ENCODE results near the gene EP400. TPM values are rescaled to one million over a fixed set of nuclear protein-coding genes. Genes with fewer than 3 reads are reported as not detected.
"Not testable (repeated sequence)": the region's sequence is repeated elsewhere in the genome, so short reads cannot be mapped to it uniquely, and the experiment has no call there.

EP400 gene
- total RNA-seq, 2 experiments from 2014 or later = 36.8 to 40.6 TPM

DNA sequence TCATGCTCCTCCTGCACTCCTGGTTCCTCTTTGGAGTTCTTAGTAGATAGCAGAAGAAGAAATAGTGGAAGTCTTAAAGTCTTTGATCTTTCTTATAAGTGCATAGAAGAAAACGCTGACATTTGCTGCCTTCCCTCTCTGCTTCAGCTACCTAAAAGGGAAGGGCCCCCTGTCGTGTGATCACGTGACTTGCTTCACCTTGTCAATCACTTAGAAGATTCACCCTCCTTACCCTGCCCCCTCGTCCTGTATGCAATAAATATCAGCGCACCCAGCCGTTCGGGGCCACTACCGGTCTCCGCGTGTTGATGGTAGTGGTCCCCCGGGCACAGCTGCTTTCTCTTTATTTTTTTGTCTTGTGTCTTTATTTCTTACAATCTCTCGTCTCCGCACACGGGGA is 153.3 kb downstream of the EP400 start:
- H3K4me3 Mint-ChIP-seq; H3K9me3 Mint-ChIP-seq; intact Hi-C loops (cut with micrococcal nuclease); H3K4me1 Mint-ChIP-seq (ENCODE audit: low read depth); DNase-seq; H3K27ac Mint-ChIP-seq; H3K27me3 Mint-ChIP-seq (ENCODE audit: low read depth): not testable (repeated sequence)
- peaks cover 11% of the 10 kb centered on the region for H3K36me3 Mint-ChIP-seq (ENCODE audit: low read depth)
- CTCF ChIA-PET = interaction anchor here (1.1 kb wide), 1 partner anchor 42 kb away, joined by 3 read pairs; no protein-coding TSS in a partner anchor

- DNase-seq = no peak
- H3K27ac Mint-ChIP-seq = no peak overlapping the region
- H3K4me3 Mint-ChIP-seq = no peak overlapping the region
- no peaks in the 10 kb centered on the region for H3K27me3 Mint-ChIP-seq (ENCODE audit: low read depth)
- H3K36me3 Mint-ChIP-seq (ENCODE audit: low read depth) = peaks cover 8% of the 10 kb centered on the region
- no peaks in the 10 kb centered on the region for H3K9me3 Mint-ChIP-seq
- intact Hi-C loops (cut with micrococcal nuclease) = no loop called here
- no peaks in the 10 kb centered on the region for H3K4me1 Mint-ChIP-seq (ENCODE audit: low read depth)
- CTCF ChIA-PET = no interaction called here
These were observed 154.0 kb downstream of the EP400 start for GRCh38 chr12:132103542-132104308.

GRCh38 chr12:132105467-132105866 is 155.7 kb downstream of the EP400 start:
- Mint-ChIP-seq H3K27me3 (ENCODE audit: low read depth) (no peaks in the 10 kb centered on the region), H3K27ac (no peak overlapping the region), H3K9me3 (no peaks in the 10 kb centered on the region), H3K4me3 (no peak overlapping the region), H3K4me1 (ENCODE audit: low read depth) (no peaks in the 10 kb centered on the region), H3K36me3 (ENCODE audit: low read depth) (peaks cover 13% of the 10 kb centered on the region)
- DNase-seq = no peak
- CTCF ChIA-PET = interaction anchor here (0.7 to 0.9 kb wide), 2 partner anchors 12 to 16 kb away, joined by 3 to 4 read pairs; no protein-coding TSS in a partner anchor
- intact Hi-C loops (cut with micrococcal nuclease) = no loop called here

GRCh38 chr12:132106921-132107320 is 157.2 kb downstream of the EP400 start:
- no peak overlapping the region for H3K4me3 Mint-ChIP-seq
- no peaks in the 10 kb centered on the region for H3K27me3 Mint-ChIP-seq (ENCODE audit: low read depth)
- intact Hi-C loops (cut with micrococcal nuclease) = no loop called here
- H3K27ac Mint-ChIP-seq = no peak overlapping the region
- CTCF ChIA-PET = no interaction called here
- H3K9me3 Mint-ChIP-seq = no peaks in the 10 kb centered on the region
- peaks cover 18% of the 10 kb centered on the region for H3K36me3 Mint-ChIP-seq (ENCODE audit: low read depth)
- no peaks in the 10 kb centered on the region for H3K4me1 Mint-ChIP-seq (ENCODE audit: low read depth)
- no peak for DNase-seq

DNA sequence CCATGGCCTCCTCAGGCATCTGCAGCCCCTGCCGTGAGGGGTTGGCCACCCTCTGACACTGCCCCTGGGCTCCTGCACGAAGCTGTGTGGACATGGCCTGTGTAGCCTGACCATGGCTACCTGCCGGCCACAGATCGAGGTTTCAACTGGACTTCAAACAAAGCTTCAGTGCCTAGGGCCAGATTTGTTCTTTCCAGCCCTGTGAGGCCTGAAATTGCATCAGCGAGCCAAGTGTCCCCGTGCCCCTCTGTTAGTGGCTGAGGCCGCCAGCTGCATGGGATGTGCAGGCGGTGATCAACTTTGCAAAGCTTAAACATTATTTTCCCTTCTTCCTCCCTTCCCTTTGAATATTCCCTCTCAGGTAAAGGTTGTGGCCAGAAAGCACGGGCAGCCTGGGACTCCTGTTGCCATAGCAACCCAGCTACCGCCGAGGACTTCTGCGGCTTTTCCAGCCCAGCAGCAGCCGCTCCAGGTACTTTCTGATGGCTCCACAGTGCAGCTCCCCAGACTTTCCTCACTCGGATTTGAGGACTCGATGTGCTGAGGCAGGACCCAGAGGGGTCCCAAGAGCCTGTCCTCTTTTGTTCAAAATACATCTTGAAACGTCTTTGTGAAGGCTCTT is 158.6 kb downstream of the EP400 start:
- CTCF ChIA-PET = no interaction called here
- H3K27ac Mint-ChIP-seq = no peak overlapping the region
- no peaks in the 10 kb centered on the region for H3K4me1 Mint-ChIP-seq (ENCODE audit: low read depth)
- DNase-seq = no peak
- H3K4me3 Mint-ChIP-seq = no peak overlapping the region
- H3K36me3 Mint-ChIP-seq (ENCODE audit: low read depth) = peaks cover 18% of the 10 kb centered on the region
- H3K9me3 Mint-ChIP-seq = no peaks in the 10 kb centered on the region
- no peaks in the 10 kb centered on the region for H3K27me3 Mint-ChIP-seq (ENCODE audit: low read depth)
- intact Hi-C loops (cut with micrococcal nuclease) = no loop called here

GRCh38 chr12:132109741-132110140 is 160.0 kb downstream of the EP400 start:
- DNase-seq = no peak
- intact Hi-C loops (cut with micrococcal nuclease) = no loop called here
- H3K27ac Mint-ChIP-seq = no peak overlapping the region
- no peaks in the 10 kb centered on the region for H3K4me1 Mint-ChIP-seq (ENCODE audit: low read depth)
- H3K27me3 Mint-ChIP-seq (ENCODE audit: low read depth) = no peaks in the 10 kb centered on the region
- no peaks in the 10 kb centered on the region for H3K9me3 Mint-ChIP-seq
- CTCF ChIA-PET = no interaction called here
- H3K36me3 Mint-ChIP-seq (ENCODE audit: low read depth) = peaks cover 20% of the 10 kb centered on the region
- no peak overlapping the region for H3K4me3 Mint-ChIP-seq

- Mint-ChIP-seq H3K36me3 (ENCODE audit: low read depth) (peaks cover 17% of the 10 kb centered on the region), H3K4me3 (no peak overlapping the region), H3K4me1 (ENCODE audit: low read depth) (no peaks in the 10 kb centered on the region), H3K9me3 (no peaks in the 10 kb centered on the region), H3K27me3 (ENCODE audit: low read depth) (no peaks in the 10 kb centered on the region), H3K27ac (no peak overlapping the region)
- intact Hi-C loops (cut with micrococcal nuclease) = no loop called here
- DNase-seq = no peak
- CTCF ChIA-PET = no interaction called here
These were observed 160.9 kb downstream of the EP400 start for GRCh38 chr12:132110677-132111076.

- CTCF ChIA-PET = no interaction called here
- no peak for DNase-seq
- no peak overlapping the region for H3K4me3 Mint-ChIP-seq
- intact Hi-C loops (cut with micrococcal nuclease) = no loop called here
- no peaks in the 10 kb centered on the region for H3K9me3 Mint-ChIP-seq
- H3K27me3 Mint-ChIP-seq (ENCODE audit: low read depth) = no peaks in the 10 kb centered on the region
- no peaks in the 10 kb centered on the region for H3K4me1 Mint-ChIP-seq (ENCODE audit: low read depth)
- no peak overlapping the region for H3K27ac Mint-ChIP-seq
- peaks cover 17% of the 10 kb centered on the region for H3K36me3 Mint-ChIP-seq (ENCODE audit: low read depth)
These were observed 162.0 kb downstream of the EP400 start for GRCh38 chr12:132111654-132112304.

GRCh38 chr12:132114667-132115066 is 164.9 kb downstream of the EP400 start:
- Mint-ChIP-seq H3K27me3 (ENCODE audit: low read depth) (no peaks in the 10 kb centered on the region), H3K36me3 (ENCODE audit: low read depth) (peaks cover 13% of the 10 kb centered on the region), H3K9me3 (no peaks in the 10 kb centered on the region), H3K27ac (no peak overlapping the region), H3K4me1 (ENCODE audit: low read depth) (no peaks in the 10 kb centered on the region), H3K4me3 (no peak overlapping the region)
- intact Hi-C loops (cut with micrococcal nuclease) = no loop called here
- DNase-seq = no peak
- CTCF ChIA-PET = interaction anchor here (0.6 kb wide), 2 partner anchors 32 to 92 kb away, joined by 3 read pairs; no protein-coding TSS in a partner anchor

- H3K27me3 Mint-ChIP-seq (ENCODE audit: low read depth) = no peaks in the 10 kb centered on the region
- DNase-seq = no peak
- no peak overlapping the region for H3K27ac Mint-ChIP-seq
- CTCF ChIA-PET = no interaction called here
- no peaks in the 10 kb centered on the region for H3K9me3 Mint-ChIP-seq
- intact Hi-C loops (cut with micrococcal nuclease) = no loop called here
- H3K4me1 Mint-ChIP-seq (ENCODE audit: low read depth) = no peaks in the 10 kb centered on the region
- no peak overlapping the region for H3K4me3 Mint-ChIP-seq
- peaks cover 10% of the 10 kb centered on the region for H3K36me3 Mint-ChIP-seq (ENCODE audit: low read depth)
These were observed 165.8 kb downstream of the EP400 start for GRCh38 chr12:132115500-132115899.

DNA sequence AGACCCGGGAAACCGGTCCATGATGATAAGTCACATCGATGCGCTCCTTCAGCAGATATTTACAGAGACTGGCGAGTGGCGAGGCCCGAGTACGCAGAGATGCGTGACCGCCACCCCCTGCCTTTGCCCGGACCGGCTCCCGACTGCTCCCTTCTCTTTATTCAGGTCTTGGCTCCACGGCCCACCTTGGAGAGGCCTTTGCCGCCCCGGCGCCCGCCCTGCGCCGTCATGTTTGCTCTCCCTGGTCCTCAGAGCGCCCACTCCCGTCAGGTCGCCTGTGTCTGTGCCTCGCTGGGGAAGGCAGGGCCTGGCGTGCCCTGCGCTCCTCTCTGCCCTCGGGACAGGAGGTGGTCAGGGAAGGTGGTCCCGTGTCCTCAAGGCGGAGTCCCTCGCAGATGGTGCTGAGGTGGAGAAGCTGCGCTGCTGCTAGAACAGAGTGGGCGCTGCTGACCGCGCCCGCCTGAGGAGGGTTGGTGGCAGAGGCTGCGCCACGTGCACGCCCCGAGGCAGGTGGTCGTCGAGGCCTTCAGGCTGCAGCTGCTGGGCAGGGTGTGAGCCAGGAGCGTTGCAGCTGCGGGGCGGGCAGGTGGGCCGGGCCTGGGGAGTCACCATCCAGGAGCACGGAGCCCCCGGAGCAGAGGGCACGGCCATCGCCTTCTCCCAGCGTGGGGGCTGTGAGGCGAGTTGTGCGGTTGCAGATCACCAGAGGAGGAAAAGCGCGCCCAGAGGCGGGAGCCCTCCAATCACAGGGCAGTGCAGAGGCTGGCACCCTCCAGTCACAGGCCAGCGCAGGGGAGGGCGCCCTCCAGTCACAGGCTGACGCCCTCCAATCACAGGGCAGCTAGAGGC is 167.2 kb downstream of the EP400 start:
- Mint-ChIP-seq H3K9me3 (no peaks in the 10 kb centered on the region), H3K36me3 (ENCODE audit: low read depth) (peaks cover 6% of the 10 kb centered on the region), H3K4me1 (ENCODE audit: low read depth) (no peaks in the 10 kb centered on the region), H3K27ac (no peak overlapping the region), H3K27me3 (ENCODE audit: low read depth) (no peaks in the 10 kb centered on the region), H3K4me3 (no peak overlapping the region)
- intact Hi-C loops (cut with micrococcal nuclease) = no loop called here
- no peak for DNase-seq
- CTCF ChIA-PET = no interaction called here

GRCh38 chr12:132117558-132117875 is 167.8 kb downstream of the EP400 start:
- peaks cover 8% of the 10 kb centered on the region for H3K36me3 Mint-ChIP-seq (ENCODE audit: low read depth)
- no peaks in the 10 kb centered on the region for H3K9me3 Mint-ChIP-seq
- H3K4me3 Mint-ChIP-seq = no peak overlapping the region
- CTCF ChIA-PET = no interaction called here
- H3K4me1 Mint-ChIP-seq (ENCODE audit: low read depth) = no peaks in the 10 kb centered on the region
- intact Hi-C loops (cut with micrococcal nuclease) = no loop called here
- DNase-seq = no peak
- H3K27ac Mint-ChIP-seq = no peak overlapping the region
- no peaks in the 10 kb centered on the region for H3K27me3 Mint-ChIP-seq (ENCODE audit: low read depth)

Data from activated naive CD4-positive, alpha-beta T cell treated with anti-CD3 and anti-CD28 coated beads for 36 hours (primary cell).